IMR-90 (cell line): ENCODE results near the gene TMEM204. TPM values are rescaled to one million over a fixed set of nuclear protein-coding genes. Genes with fewer than 3 reads are reported as not detected.

Source experiments
- ATAC-seq: fragments of 200-7000 bp; cut with Tn5 transposase; 2 replicates; pipeline ENCODE4 v1.9.1; 2020; ENCODE audit warnings: low read depth, mild to moderate bottlenecking, moderate library complexity
- BruUV-seq: library from RNA; stranded (reverse); fragments of 400-500 nt; replicated peaks from 2 replicates; lab custom pipeline; 2021; lab: Mats Ljungman, UMichigan
- CTCF ChIA-PET: fragments of 300-600 bp; formaldehyde crosslinking; extraction: SDS; loops from one replicate; lab custom pipeline; 2021; ENCODE audit warnings: antibody characterized with exemption; lab: Yijun Ruan, JAX
- POLR2A ChIA-PET: fragments of 300-600 bp; sonication (Branson Sonifier 250); formaldehyde crosslinking; loops from one replicate; lab custom pipeline; 2022; ENCODE audit warnings: antibody characterized with exemption; ENCODE audit not compliant: unreplicated experiment; lab: Charles Lee
- DNase-seq: peaks from one replicate; pipeline ENCODE4 v3.0.0; 2013
- H2AFZ ChIP-seq: replicated peaks from 2 replicates; pipeline ENCODE3; 2013; ENCODE audit warnings: low read length, mild to moderate bottlenecking; ENCODE audit not compliant: poor library complexity
- H2AK5ac ChIP-seq: 2 replicates; pipeline ENCODE4 v1.6.1; 2013; ENCODE audit warnings: low read depth, low read length, inconsistent platforms
- H2AK9ac ChIP-seq: replicated peaks from 2 replicates; pipeline ENCODE3; 2013; ENCODE audit warnings: mild to moderate bottlenecking, low read depth, low read length, moderate library complexity; ENCODE audit not compliant: poor library complexity
- H2BK120ac ChIP-seq: 2 replicates; pipeline ENCODE4 v1.6.1; 2013; ENCODE audit warnings: low read depth, low read length, inconsistent platforms
- H2BK15ac ChIP-seq: 3 replicates; pipeline ENCODE4 v1.6.1; 2013; ENCODE audit warnings: low read depth, low read length, inconsistent platforms
- H2BK20ac ChIP-seq: 2 replicates; pipeline ENCODE4 v1.6.1; 2013; ENCODE audit warnings: low read depth, mild to moderate bottlenecking, inconsistent platforms, low read length, moderate library complexity
- H2BK5ac ChIP-seq: 2 replicates; pipeline ENCODE4 v1.6.1; 2013; ENCODE audit warnings: mild to moderate bottlenecking, low read depth, low read length, inconsistent platforms; ENCODE audit not compliant: poor library complexity, severe bottlenecking
- H3K14ac ChIP-seq: replicated peaks from 2 replicates; pipeline ENCODE4 v1.6.1; 2013; ENCODE audit warnings: low read depth, low read length, inconsistent platforms
- H3K18ac ChIP-seq: 2 replicates; pipeline ENCODE4 v1.6.1; 2013; ENCODE audit warnings: low read depth, low read length, control low read depth
- H3K23ac ChIP-seq: 2 replicates; pipeline ENCODE4 v1.6.1; 2013; ENCODE audit warnings: low read depth, low read length, inconsistent platforms
- H3K27ac ChIP-seq: 2 replicates; pipeline ENCODE4 v1.5.1; 2013; ENCODE audit warnings: mild to moderate bottlenecking, control low read depth, low read length; ENCODE audit not compliant: insufficient read depth
- H3K27me3 ChIP-seq: 2 replicates; pipeline ENCODE4 v1.6.1; 2013; ENCODE audit warnings: low read length; ENCODE audit not compliant: control insufficient read depth, insufficient read depth
- H3K36me3 ChIP-seq: 2 replicates; pipeline ENCODE4 v1.6.1; 2013; ENCODE audit warnings: low read length, mixed read lengths; ENCODE audit not compliant: control insufficient read depth, insufficient read depth
- H3K4ac ChIP-seq: 2 replicates; pipeline ENCODE4 v1.6.1; 2013; ENCODE audit warnings: low read depth, low read length, inconsistent platforms
- H3K4me1 ChIP-seq: 2 replicates; pipeline ENCODE4 v1.6.1; 2013; ENCODE audit warnings: low read length, mixed read lengths; ENCODE audit not compliant: control insufficient read depth, insufficient read depth
- H3K4me2 ChIP-seq: 2 replicates; pipeline ENCODE4 v1.6.1; 2013; ENCODE audit warnings: low read depth, mild to moderate bottlenecking, control low read depth, low read length, moderate library complexity
- H3K4me3 ChIP-seq: 2 replicates; pipeline ENCODE4 v1.5.1; 2013; ENCODE audit warnings: low read depth, mild to moderate bottlenecking, control low read depth, low read length, moderate library complexity; ENCODE audit not compliant: insufficient read depth
- H3K56ac ChIP-seq: 2 replicates; pipeline ENCODE4 v1.6.1; 2013; ENCODE audit warnings: low read length, inconsistent platforms; ENCODE audit not compliant: insufficient read depth; ENCODE audit errors: extremely low read depth
- H3K79me1 ChIP-seq, 2 experiments: 2 replicates each; pipeline ENCODE4 v1.6.1; 2013; ENCODE audit warnings: low read length in 2 of 2, inconsistent platforms in 1 of 2, low read depth in 1 of 2
- H3K9ac ChIP-seq: 2 replicates; pipeline ENCODE4 v1.6.1; 2013; ENCODE audit warnings: low read depth, low read length, control low read depth
- H3K9me1 ChIP-seq: 2 replicates; pipeline ENCODE4 v1.6.1; 2013; ENCODE audit warnings: low read length, inconsistent platforms; ENCODE audit not compliant: insufficient read depth
- H3K9me3 ChIP-seq: 2 replicates; pipeline ENCODE4 v1.6.1; 2013; ENCODE audit warnings: low read length; ENCODE audit not compliant: control insufficient read depth, insufficient read depth
- H4K20me1 ChIP-seq: 2 replicates; pipeline ENCODE4 v1.6.1; 2013; ENCODE audit warnings: low read length, inconsistent platforms; ENCODE audit not compliant: insufficient read depth
- H4K5ac ChIP-seq: 2 replicates; pipeline ENCODE4 v1.6.1; 2013; ENCODE audit warnings: mild to moderate bottlenecking, low read depth, low read length, control low read depth
- H4K8ac ChIP-seq, 2 experiments: 2 replicates each; pipeline ENCODE4 v1.6.1; 2013; ENCODE audit warnings: low read depth in 2 of 2, low read length in 2 of 2, control low read depth in 1 of 2, inconsistent platforms in 1 of 2
- H4K91ac ChIP-seq: 2 replicates; pipeline ENCODE4 v1.6.1; 2013; ENCODE audit warnings: low read depth, low read length, inconsistent platforms; ENCODE audit not compliant: insufficient read depth
- CHD1 ChIP-seq: IDR thresholded peaks from 2 replicates; pipeline ENCODE4 v1.6.1; 2012; ENCODE audit warnings: low read depth, low read length, improper control_type of control experiment
- MAFK ChIP-seq: IDR thresholded peaks from 2 replicates; pipeline ENCODE4 v1.6.1; 2012; ENCODE audit warnings: low read depth, low read length, improper control_type of control experiment
- RAD21 ChIP-seq: IDR thresholded peaks from 2 replicates; pipeline ENCODE4 v1.6.1; 2012; ENCODE audit warnings: low read length, improper control_type of control experiment
- SMC3 ChIP-seq: fragments of 150-350 bp; IDR thresholded peaks from 2 replicates; pipeline ENCODE4 v1.6.1; 2016; ENCODE audit warnings: low read depth, mild to moderate bottlenecking, antibody characterized with exemption, low read length, moderate library complexity
- WGBS, 2 experiments: methylation state at CpG; one replicate each; pipeline versions ENCODE4 v1.1.5 to v1.1.7; 2013; ENCODE audit warnings: missing lambda C conversion rate in 2 of 2; ENCODE audit not compliant: insufficient read length in 1 of 2; ENCODE audit errors: extremely low coverage in 2 of 2; 5-methylcytosine and 5-hydroxymethylcytosine counted together
- dilution Hi-C: fragments of 300-500 bp; cut with HindIII; formaldehyde crosslinking; loops from one replicate; pipeline ENCODE4 v1.14.3; 2018; ENCODE audit warnings: low sequenced_read_pairs; ENCODE audit not compliant: unreplicated experiment
- in situ Hi-C: fragments of 300-500 bp; cut with MboI; formaldehyde crosslinking; loops from 3 replicates; pipeline ENCODE4 v1.14.3; 2019; ENCODE audit warnings: low sequenced_read_pairs, inconsistent platforms, mixed read lengths
- intact Hi-C: fragments of 100-400 bp; cut with micrococcal nuclease; formaldehyde crosslinking; loops from 2 replicates; pipeline ENCODE4 v1.10.0; 2022
- polyA plus RNA-seq, 3 experiments: library from polyadenylated mRNA; depleted of rRNA; stranded (reverse); fragments of >200 nt; gene quantifications; 2 replicates each; pipeline ENCODE4 v1.2.3, GENCODE V29; 2012; ENCODE audit warnings: low replicate concordance in 1 of 3
- total RNA-seq: library from RNA; depleted of rRNA; stranded (reverse); fragments of >200 nt; gene quantifications from 2 replicates; pipeline ENCODE4 v1.2.3, GENCODE V29; 2012
- TF ChIP-seq, protein P1 (sequence below): fragments of 150-350 bp; IDR thresholded peaks from 2 replicates; pipeline ENCODE4 v1.6.1; 2016; ENCODE audit warnings: low read depth, mild to moderate bottlenecking, low read length, moderate library complexity, borderline replicate concordance

The TMEM204 gene
- total and polyA plus RNA-seq, 2 of the 4 experiments (the other 2 are of a cell fraction) = 7.0 to 12.3 TPM

DNA sequence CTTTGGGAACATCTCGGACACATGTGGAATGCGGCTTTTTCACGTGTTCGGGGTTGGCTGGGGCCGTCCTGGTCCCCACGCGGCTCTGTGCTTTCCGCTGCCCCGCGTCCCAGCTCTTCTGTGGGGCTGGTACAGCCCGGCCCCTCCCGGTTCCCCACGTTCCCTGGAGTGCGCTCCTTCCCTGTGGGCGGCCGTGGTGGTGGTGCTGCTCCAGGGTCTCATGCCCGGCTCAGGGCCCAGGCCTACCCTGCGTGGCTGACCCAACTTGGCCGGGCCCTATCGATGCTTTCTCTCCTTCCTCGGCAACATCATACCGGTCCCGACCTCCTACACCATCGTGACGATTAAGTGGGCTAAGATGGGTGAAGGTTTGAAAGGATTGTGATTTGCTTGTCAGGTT, 37.0 kb upstream of the TMEM204 start:
- Histone ChIP-seq H2AFZ (no peak overlapping the region), H2BK5ac (no peak overlapping the region), H3K36me3 (peaks cover 42% of the 10 kb centered on the region), H3K9ac (no peak overlapping the region), H3K23ac (no peak overlapping the region), H3K9me1 (peaks cover 7% of the 10 kb centered on the region), H3K27me3 (no peaks in the 10 kb centered on the region), H4K91ac (no peak overlapping the region), H4K20me1 (peaks cover 13% of the 10 kb centered on the region; the same call in 1 of the 2 replicates), H3K4me2 (no peak overlapping the region), H2BK120ac (no peak overlapping the region), H2BK20ac (no peak overlapping the region), H2AK5ac (no peak overlapping the region), H3K9me3 (no peaks in the 10 kb centered on the region), H3K18ac (no peak overlapping the region), H3K4me3 (no peak overlapping the region), H3K14ac (no peak overlapping the region), H3K4ac (no peak overlapping the region), H2AK9ac (no peak overlapping the region), H3K27ac (no peak overlapping the region), H4K8ac (no peak overlapping the region), H3K79me1 (peaks cover 6 to 35% of the 10 kb centered on the region in 2 experiments), H3K4me1 (peaks cover 12% of the 10 kb centered on the region), H4K5ac (no peak overlapping the region), H3K56ac (no peak overlapping the region), H2BK15ac (no peak overlapping the region)
- ATAC-seq (no peak), DNase-seq (no peak)
- ChIA-PET POLR2A (no interaction called here), CTCF (no interaction called here)
- dilution Hi-C loops = no loop called here
- no TSS peak for BruUV-seq
- intact Hi-C loops = no loop called here
- WGBS, 2 experiments = 95% methylated on average over 13 of the region's 25 CpGs; no CpG with 5 or more reads in 1 of the 2 experiments
- in situ Hi-C loops = no loop called here
- TF ChIP-seq, protein P1, sequence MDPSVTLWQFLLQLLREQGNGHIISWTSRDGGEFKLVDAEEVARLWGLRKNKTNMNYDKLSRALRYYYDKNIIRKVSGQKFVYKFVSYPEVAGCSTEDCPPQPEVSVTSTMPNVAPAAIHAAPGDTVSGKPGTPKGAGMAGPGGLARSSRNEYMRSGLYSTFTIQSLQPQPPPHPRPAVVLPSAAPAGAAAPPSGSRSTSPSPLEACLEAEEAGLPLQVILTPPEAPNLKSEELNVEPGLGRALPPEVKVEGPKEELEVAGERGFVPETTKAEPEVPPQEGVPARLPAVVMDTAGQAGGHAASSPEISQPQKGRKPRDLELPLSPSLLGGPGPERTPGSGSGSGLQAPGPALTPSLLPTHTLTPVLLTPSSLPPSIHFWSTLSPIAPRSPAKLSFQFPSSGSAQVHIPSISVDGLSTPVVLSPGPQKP = no peak
- TF ChIP-seq RAD21 (no peak), SMC3 (no peak), CHD1 (no peak), MAFK (no peak)
